CD4-positive, alpha-beta T cell treated with Interleukin-1 beta for 1 hour (primary cell): ENCODE data around the gene METTL16.
A peak's percentile ranks its signal among the peaks of the same experiment; 100 is the strongest.
"Not testable (repeated sequence)": the region's sequence is repeated elsewhere in the genome, so short reads cannot be mapped to it uniquely, and the experiment has no call there.

Experiments used
- DNase-seq, 2 donors: peaks; one replicate each; pipeline ENCODE4 v3.0.0-alpha.2; 2020 to 2022

METTL16 gene, protein sequence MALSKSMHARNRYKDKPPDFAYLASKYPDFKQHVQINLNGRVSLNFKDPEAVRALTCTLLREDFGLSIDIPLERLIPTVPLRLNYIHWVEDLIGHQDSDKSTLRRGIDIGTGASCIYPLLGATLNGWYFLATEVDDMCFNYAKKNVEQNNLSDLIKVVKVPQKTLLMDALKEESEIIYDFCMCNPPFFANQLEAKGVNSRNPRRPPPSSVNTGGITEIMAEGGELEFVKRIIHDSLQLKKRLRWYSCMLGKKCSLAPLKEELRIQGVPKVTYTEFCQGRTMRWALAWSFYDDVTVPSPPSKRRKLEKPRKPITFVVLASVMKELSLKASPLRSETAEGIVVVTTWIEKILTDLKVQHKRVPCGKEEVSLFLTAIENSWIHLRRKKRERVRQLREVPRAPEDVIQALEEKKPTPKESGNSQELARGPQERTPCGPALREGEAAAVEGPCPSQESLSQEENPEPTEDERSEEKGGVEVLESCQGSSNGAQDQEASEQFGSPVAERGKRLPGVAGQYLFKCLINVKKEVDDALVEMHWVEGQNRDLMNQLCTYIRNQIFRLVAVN

DNA sequence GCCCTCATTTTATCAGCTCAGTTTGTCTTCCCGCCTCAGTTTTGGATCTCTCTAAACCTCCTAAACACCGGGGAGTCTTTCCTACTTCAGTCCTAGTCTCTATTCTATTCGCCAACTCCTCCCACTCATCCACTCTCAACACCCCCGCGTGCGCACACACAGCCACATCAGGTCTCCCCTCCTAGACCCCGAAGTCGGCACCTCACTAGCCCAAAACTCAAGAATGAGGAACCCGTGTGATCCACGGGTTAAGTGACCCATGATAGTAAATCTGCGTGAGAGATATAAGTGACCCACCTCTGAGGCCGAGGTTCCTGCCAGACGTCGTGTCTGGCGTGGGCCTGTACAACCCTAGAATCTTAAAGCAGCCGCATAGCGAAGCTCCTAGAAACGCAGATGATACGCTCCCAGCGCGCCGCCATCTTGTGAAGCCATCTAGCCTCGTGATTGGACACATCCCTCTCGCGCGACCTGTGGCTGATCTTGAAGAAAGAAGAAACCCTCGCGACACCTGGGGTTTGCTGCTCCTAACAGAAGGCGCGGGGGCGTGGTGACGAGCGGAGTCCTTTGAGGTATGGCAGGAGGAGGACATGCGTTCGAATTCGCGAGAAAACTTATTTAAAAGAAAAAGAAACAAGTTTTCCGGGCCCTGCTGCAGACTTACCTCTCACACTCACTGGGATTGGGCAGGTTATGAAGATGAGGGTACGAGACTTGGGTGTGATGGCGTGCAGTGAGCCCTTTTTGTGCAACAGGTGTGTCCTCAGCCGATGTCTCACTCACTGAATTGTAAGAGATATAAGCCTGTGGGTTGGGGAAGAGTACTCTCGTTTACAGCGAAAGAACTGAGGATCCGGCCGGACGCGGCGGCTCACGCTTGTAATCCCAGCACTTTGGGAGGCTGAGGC lies at the start of gene METTL16:
METTL16 (minus strand) TSS at position 427 of the 908 bp plus-strand sequence. CDS start 9,557 bp downstream, outside the sequence.
- peak; percentile 97 for DNase-seq

DNA sequence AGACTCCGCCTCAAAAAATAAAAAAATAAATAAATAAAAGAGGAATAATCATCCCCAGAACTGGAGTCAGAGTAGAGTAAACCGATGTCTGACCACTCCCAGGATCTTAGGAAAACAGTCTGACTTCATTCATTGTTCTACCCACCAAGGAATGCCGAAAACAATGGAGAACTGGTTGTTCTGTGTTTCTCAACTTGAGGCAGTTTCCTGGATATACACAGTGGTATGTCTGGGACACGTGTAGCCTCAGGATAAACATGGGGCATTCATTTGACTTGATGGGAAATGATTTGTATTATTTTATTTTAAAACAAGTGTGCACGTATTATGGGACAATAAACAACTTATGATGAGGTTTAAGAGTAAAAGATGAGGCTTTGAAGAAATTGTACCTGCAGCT lies 49.0 kb upstream of the METTL16 start:
- no peak for DNase-seq

DNA sequence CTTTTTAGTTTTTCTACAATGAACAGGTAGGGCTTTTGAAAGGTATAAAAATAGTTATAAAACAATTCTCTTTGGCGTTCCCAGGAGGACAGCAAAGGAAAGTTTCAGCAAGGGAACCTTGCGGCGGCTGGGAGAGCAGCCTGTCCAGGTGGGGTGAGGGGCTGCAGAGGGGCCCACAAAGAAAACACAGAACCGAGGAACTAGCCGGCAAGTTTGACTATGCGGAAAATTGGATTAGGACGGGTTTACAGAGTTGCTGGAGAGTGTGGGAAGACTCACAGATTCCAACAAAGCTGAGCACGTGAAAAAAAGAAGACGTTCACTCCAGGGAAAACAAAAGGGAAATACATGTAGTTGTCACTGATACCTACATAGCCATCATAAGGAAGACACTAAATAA lies 40.2 kb upstream of the METTL16 start:
- DNase-seq = no peak

DNA sequence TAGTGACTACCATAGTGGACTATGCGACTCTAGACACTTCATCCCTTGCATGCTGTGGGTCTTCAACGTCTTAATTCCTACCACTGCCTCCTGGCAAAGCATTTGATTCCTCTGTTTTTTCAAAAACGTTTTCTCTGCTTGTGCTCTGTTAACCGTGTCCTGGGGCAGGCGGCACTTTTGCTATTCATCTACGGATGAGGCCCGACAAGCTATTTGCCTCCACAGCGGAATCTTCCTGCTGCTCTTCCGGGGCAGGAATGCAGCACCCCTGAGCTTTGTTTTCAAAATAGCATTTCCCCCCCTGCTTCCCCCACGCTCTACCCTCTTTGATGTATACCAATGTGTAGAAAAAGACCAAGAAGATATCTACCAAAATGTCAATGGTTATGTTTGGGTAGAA lies 39.8 kb upstream of the METTL16 start:
- DNase-seq = no peak

DNA sequence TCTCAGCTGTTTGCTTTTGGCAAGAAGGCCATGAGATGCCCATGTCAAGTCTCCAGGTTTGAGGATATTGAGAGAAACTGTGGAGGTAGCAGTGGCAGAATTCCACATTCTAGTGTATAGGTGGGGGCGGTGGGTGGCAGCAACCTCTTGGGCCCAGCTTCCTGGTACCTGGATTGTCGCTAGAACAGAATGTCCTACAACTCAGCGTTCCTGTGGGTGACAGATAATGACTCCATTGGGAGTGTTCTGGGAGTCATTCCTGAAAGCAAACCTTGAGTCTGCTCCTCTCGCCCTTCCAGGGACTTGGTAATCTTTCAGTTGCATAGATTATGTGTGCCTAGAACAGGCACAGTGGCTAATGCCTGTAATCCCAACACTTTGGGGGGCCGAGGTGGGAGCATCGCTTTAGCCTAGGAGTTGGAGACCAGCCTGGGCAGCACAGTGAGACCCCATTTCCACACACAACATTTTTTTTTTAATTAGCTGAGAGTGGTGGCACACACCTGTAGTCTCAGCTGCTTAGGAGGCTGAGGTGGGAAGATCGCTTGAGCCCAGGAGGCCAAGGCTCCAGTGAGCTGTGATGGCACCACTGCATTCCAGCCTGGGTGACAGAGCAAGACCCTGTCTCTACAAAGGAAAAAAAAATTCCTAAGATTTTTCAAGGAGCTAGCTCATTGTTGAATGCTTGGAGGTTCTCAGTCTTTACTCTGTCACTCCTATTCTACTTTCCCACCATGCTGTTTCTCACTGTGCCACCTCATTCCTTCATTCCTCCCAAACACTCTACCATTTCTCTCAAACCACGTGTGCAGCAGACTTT lies 37.9 kb upstream of the METTL16 start:
- DNase-seq = no peak

DNA sequence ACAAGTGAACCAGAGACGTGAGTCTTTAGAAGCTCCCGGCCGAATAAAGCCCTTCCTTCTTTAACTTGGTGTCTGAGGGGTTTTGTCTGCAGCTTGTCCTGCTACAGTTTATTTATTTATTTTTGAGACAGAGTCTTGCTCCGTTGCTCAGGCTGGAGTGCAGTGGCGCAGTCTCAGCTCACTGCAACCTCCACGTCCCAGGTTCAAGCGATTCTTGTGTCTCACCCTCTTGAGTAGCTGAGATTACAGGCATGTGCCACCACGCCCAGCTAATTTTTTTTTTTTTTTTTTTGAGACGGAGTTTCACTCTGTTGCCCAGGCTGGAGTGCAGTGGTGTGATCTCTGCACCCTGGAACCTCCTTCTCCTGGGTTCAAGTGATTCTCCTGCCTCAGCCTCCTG lies 36.3 kb upstream of the METTL16 start:
- DNase-seq = not testable (repeated sequence)

DNA sequence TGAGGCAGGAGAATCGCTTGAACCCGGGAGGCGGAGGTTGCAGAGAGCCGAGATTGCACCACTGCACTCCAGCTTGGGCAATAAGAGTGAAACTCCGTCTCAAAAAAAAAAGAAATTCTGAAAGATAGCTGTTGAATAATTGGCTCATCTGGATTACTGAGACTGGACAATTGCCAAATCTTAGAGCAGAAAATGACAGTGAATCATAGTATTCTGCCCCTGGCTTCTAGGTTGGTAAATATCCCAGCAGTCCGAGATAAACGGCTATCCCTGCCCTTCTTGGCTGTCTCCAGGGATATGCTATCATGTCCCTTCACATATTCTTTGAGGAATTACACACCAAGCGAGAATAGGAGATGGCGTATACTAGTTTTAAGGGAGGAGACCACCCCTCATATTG lies 35.5 kb upstream of the METTL16 start:
- DNase-seq = no peak

DNA sequence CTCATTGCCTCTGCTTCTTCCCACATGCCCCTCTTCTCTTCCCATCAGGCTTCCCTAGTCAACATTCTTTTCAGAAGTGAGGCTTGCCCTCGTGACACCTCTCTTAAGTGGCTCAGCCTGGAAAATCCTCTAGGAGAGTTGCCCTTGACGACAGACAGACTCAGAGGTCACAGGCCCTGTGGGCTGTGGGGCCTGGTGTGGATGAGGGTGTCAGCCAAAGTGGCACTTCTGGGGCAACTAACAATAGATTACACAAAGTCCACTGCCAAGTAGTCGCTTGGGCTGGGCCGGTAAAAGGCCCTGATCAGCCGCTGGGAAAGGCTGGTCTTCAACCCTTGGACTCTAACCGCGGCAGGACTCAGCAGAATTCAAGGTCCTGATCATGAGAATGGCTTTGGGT lies 33.7 kb upstream of the METTL16 start:
- no peak for DNase-seq

DNA sequence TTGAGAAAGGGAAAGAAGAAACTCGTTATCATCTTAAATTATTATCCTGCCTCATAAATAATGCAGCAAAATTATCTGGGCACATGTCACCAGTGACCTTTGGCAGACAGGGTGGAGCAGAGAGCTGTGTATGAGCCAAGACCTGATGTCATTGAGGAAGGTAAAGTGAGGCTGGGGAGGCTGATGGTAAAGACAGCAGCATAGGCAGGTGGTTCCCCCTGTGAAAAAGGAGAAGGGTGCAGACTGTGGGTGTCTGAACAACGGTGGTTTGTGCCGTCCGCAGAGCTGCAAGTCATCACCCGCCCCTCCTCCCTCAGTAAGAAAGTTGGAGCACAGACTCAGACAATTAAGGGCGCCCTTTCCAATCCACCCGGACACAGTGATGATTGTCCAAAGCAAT lies 30.8 kb upstream of the METTL16 start:
- DNase-seq = no peak

DNA sequence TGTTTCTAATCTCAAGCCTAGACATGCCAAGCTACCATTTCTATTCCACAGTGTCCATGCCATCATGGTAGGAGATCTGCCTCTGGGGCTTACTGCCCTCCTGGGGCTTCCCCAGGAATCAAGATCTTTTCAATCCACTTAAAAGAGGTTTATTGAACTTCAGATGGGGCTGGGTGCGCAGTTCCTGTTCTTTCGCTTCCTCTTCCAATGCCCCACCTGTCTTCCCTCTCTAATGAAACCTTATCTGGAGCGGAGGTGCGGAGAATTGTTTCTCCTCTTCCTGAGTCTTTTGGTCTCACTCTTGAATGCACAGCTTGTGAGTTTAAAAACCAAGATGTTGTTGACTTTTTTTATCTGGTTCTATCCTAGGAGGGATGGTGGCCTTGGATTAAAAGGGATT lies 30.4 kb upstream of the METTL16 start:
- no peak for DNase-seq

DNA sequence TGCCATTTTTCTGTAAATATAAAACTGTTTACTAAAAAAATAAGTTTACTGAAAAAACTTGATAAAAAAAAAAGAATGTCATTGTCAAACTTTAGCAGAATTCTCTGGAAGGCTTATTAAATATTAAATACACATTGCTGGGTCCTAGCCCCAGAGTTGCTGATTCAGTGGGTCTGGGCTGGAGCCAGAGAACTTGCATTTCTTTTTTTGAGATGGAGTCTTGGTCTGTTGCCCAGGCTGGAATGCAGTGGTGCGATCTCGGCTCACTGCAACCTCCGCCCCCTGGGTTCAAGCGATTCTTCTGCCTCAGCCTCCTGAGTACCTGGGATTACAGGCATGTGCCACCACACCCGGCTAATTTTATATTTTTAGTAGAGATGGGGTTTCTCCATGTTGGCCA lies 25.9 kb upstream of the METTL16 start:
- DNase-seq = not testable (repeated sequence)

DNA sequence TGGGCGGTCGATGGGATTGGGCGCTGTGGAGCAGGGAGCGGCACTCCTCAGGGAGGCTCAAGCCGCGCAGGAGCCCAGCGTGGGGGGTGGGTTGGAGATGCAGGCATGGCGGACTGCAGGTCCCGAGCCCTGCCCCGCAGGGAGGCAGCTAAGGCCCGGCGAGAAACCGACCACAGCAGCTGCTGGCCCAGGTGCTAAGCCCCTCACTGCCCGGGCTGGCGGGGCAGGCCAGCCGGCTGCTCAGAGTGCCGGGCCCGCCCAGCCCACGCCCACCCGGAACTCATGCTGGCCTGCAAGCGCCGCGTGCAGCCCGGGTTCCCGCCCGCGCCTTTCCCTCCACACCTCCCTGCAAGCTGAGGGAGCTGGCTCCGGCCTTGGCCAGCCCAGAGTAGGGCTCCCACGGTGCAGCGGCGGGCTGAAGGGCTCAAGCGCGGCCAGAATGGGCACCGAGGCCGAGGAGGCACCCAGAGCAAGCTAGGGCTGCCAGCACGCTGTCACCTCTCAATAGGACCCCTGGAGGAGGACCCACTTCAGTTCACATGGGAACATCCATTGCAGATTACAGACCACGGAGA lies 20.5 kb upstream of the METTL16 start:
- DNase-seq = no peak

DNA sequence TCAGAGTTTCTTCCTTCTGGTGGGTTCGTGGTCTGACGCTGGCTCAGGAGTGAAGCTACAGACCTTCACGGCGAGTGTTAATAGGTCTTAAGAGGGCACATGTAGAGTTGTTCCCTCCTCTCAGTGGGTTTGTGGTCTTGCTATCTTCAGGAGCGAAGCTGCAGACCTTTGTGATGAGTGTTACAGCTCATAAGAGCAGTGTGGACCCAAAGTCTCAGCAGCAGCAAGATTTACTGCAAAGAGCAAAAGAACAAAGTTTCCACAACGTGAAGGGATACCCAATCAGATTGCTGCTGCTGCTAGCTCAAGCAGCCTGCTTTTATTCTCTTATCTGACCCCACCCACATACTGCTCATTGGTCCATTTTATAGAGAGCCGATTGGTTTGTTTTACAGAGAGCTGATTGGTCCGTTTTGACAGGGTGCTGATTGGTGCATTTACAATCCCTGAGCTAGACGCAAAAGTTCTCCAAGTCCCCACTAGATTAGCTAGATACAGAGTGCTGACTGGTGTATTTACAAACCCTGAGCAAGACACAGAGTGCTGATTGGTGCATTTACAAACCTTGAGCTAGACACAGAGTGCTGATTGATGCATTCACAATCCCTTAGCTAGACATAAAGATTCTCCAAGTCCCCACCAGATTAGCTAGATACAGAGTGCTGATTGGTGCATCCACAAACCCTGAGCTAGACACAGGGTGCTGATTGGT lies 19.7 kb upstream of the METTL16 start:
- peak; percentile 1 to 33 for DNase-seq

DNA sequence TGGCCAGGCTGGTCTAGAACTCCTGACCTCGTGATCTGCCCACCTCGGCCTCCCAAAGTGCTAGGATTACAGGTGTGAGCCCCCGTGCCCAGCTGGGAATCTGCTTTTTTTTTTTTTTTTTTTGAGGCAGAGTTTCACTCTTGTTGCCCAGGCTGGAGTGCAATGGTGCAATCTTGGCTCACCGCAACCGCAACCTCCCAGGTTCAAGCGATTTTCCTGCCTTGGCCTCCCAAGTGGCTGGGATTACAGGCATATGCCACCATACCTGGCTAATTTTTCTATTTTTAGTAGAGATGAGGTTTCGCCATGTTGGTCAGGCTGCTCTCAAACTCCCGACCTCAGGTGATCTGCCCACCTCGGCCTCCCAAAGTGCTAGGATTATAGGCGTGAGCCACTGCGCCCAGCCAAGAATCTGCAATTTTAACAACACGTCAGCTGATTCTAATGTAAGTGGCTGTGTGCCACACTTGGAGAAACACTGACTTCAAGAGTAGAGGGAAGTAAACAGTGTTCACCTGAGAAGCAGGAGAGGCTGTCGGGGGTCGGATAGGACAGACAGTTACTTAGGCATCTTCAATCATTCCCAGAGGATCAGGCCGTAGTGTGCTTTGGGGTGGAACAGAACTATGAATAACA lies 10.2 kb upstream of the METTL16 start:
- not testable (repeated sequence) for DNase-seq

DNA sequence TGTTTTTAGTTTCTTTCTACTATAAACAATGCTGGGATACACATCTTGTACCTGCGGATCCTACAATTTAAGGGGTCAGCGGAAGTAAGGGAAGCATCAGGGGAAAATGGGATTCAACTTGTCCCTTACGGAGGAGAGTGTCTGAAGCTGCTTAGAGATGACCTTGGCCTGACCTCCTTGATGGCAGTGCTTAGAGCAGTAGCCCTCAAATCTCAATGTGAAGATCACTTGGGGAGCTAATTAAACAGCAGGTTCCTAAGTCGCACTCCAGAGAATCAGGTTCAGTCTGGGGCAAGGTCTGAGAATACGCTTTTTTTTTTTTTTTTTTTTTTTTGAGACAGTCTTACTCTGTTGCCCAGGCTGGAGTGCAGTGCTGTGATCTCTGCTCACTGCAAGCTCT lies 9.6 kb upstream of the METTL16 start:
- DNase-seq = no peak

DNA sequence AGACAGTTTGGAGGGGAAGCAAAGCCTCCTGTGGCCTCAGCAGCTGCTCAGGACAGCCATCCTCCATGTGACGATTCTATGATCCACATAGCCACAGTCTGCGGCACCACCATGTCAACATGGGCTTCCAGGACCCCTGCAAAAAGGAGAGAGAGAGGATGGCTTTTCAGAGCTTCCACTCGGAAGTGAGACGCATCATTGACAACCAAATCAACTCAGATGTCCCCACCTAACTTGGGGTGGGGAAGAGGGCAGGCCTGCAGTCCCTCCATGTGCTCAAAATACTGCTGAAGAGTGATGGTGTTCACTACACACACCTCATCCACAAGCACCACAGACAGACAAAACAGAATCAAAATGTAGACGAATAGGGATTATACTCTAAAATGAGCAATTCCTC lies 5.9 kb upstream of the METTL16 start:
- DNase-seq = no peak

DNA sequence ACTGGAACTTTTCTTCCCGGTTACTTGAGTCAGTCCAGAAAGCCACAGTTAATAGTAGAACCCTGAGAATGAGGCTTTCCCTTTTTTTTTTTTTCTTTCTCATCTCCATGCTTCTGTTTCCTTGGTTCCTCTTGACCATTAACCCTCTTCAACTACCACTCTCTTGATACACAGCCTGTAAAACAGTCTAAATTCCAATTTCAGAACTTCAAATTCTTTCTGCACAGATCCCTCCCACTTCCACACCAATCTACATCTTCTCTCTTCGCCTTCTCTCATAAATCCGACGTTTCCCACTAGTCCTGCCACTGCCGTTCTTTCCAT lies 588 bp downstream of the METTL16 start:
- no peak for DNase-seq

DNA sequence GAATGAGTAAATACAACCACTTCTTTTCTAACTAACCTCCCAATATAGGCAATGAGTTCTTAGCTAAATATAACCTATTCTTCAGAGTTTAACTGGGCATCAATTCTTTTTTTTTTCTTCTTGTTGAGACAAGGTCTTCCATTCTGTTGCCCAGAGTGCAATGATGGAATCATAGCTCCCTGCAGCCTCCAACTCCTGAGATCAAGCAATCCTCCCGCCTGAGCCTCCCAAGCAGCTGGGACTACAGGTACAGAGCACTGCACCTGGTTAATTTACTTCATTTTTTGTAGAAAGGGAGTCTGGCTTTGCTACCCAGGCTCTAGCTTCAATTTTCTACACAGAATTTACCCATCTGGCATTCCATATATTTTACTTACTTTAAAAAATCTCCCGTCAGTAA lies 1.1 kb downstream of the METTL16 start:
- DNase-seq = no peak

DNA sequence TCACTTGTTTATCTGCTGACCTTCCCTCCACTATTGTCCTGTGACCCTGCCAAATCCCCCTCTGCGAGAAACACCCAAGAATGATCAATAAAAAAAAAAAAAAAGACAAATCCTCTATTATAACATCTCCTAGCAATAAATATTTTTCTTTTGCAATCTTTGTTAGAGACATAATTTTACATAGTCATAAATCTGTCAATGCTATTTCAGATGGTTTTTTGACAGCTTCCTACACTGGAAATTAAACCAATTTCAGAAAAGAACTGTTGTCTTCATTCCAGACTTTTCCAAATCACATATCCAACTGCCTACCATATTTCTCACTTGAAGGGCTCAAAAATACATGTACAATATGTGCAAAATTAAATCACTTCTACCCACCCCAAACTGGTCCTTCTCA lies 3.7 kb downstream of the METTL16 start:
- DNase-seq = no peak

DNA sequence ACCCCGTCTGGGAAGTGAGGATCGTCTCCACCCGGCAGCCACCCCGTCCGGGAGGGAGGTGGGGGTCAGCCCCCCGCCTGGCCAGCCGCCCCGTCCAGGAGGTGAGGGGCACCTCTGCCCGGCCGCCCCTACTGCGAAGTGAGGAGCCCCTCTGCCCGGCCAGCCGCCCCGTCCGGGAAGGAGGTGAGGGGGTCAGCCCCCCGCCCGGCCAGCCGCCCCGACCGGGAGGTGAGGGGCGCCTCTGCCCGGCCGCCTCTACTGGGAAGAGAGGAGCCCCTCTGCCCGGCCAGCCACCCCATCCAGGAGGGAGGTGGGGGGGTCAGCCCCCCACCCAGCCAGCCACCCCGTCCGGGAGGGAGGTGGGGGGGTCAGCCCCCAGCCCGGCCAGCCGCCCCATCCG lies 4.7 kb downstream of the METTL16 start:
- not testable (repeated sequence) for DNase-seq

DNA sequence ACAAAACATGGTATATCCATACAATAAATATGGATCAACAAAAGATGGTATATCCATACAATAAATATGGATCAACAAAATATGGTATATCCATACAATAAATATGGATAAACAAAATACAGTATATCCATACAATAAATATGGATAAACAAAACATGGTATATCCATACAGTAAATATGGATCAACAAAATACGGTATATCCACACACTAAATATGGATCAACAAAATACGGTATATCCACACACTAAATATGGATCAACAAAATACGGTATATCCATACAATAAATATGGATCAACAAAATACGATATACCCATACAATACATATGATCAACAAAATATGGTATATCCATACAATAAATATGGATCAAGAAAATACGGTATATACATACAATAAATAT lies 8.1 kb downstream of the METTL16 start:
- DNase-seq = no peak
